ENCODE data around the gene COMMD3. TPM values are rescaled to one million over a fixed set of nuclear protein-coding genes. Genes with fewer than 3 reads are reported as not detected.

The COMMD3 gene
- total RNA-seq: 10 to 100 TPM; 67.7 to 86.3 (median 81.2) TPM
- polyA plus RNA-seq: 95.9 TPM
- long read RNA-seq, donor 1, transcript COMMD3-201 (8 exons, 1,342 nt): major isoform, 43 of 49 reads
- long read RNA-seq, donor 1, partial matches to known transcripts: 2 of 49 reads
- long read RNA-seq, donor 1, other reads (novel, unspliced or antisense): 3 of 49 reads
- long read RNA-seq, donor 2, transcript COMMD3-201 (8 exons, 1,342 nt): major isoform, 34 of 37 reads
- long read RNA-seq, donor 2, partial matches to known transcripts: 0 of 37 reads
- long read RNA-seq, donor 2, other reads (novel, unspliced or antisense): 1 of 37 reads
- long read RNA-seq, donor 3, transcript COMMD3-206 (4 exons, 1,344 nt): minor isoform, 6 of 65 reads
- long read RNA-seq, donor 3, transcript COMMD3-201 (8 exons, 1,342 nt): major isoform, 46 of 65 reads
- long read RNA-seq, donor 3, partial matches to known transcripts: 2 of 65 reads
- long read RNA-seq, donor 3, other reads (novel, unspliced or antisense): 7 of 65 reads
- long read RNA-seq, donor 4, transcript COMMD3-201 (8 exons, 1,342 nt): major isoform, 30 of 34 reads
- long read RNA-seq, donor 4, partial matches to known transcripts: 0 of 34 reads
- long read RNA-seq, donor 4, other reads (novel, unspliced or antisense): 2 of 34 reads

DNA sequence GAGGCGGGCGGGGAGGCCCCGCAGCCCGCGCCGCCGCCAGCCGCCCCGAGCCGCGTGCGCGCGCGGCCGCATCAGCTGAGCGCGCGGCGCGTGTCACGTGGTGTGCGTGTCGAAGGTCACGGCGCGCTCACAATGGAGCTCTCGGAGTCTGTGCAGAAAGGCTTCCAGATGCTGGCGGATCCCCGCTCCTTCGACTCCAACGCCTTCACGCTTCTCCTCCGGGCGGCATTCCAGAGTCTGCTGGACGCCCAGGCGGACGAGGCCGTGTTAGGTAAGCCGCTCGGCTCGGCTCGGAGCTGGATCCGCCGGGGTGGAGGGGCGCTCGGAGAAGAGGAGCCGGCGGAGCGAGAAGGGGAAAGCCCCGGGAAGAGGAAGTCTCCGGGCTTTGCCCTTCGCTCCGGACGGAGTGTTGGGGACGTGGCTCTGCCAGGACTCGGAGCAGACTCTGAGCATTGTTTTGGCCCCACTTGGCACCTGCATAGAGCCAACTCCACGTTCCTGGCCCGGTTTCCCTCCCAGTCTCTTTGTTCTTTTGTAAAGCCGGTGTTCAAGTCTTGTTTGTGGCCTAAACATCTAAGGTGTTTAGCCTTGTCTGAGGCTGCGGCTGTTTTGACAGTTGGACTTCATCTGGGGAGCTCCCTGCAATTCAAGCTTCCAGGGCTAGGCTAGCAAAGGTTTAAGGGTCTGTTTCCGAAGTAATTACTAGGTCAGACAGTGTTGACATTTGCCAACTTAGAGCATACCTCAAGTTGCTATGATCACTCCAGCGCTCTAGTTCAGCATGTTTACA is at the start of gene COMMD3:
Gene COMMD3, plus strand, starts transcription at position 103 of the 790 bp plus-strand sequence. Its CDS starts 30 bp downstream, at position 133.
- peaks cover 3% of the 10 kb centered on the region for H3K4me1 ChIP-seq (ENCODE audit: control insufficient read depth, insufficient read depth, low read length)
- DNase-seq (peak; percentile 90 to 97 (median 95)), ATAC-seq (peak; percentile 93)
- no peaks in the 10 kb centered on the region for H3K27me3 ChIP-seq (ENCODE audit: control insufficient read depth, insufficient read depth)
- H3K4me3 ChIP-seq (ENCODE audit: low read length): peak within 1 kb of the TSS; percentile 89
- intact Hi-C loops (cut with DNase I): loop anchor here (5.0 to 10.0 kb wide), 5 partner anchors 62 to 92 kb away; no protein-coding TSS in a partner anchor
- peak within 1 kb of the TSS; percentile 96 for H3K27ac ChIP-seq (ENCODE audit: low read length)
- under 1% methylated on average over 63 of the region's 63 CpGs for WGBS
- no peaks in the 10 kb centered on the region for H3K9me3 ChIP-seq (ENCODE audit: control insufficient read depth, low read length)

DNA sequence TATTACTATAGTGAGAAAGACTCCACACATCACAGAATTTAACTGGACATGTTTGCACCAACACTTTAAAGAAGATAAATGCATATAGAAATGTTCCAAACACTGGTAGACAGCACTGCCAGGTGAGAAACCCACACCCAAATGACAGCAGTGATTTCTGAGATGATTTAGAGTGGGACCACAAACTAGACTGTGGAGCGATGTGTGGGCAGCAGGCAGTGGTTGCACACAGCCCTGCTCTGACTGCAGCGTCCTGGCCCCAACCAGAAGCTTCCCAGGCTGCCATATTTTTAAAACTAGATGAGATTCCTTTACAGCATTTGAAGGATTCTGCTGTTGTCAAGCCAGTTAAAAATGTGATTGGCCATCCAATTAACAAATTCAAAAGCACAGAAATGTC is 47.7 kb upstream of the COMMD3 start:
- intact Hi-C loops (cut with DNase I): no loop called here
- H3K27me3 ChIP-seq (ENCODE audit: control insufficient read depth, insufficient read depth): no peaks in the 10 kb centered on the region
- WGBS: 84% methylated on average over 2 of the region's 2 CpGs
- no peak overlapping the region for H3K4me3 ChIP-seq (ENCODE audit: low read length)
- H3K27ac ChIP-seq (ENCODE audit: low read length): no peak overlapping the region
- no peak for ATAC-seq
- H3K4me1 ChIP-seq (ENCODE audit: control insufficient read depth, insufficient read depth, low read length): no peaks in the 10 kb centered on the region
- no peak for DNase-seq
- H3K9me3 ChIP-seq (ENCODE audit: control insufficient read depth, low read length): no peaks in the 10 kb centered on the region

GRCh38 chr10:22271786-22272185 is 44.4 kb upstream of the COMMD3 start:
- H3K27ac ChIP-seq (ENCODE audit: low read length): no peak overlapping the region
- H3K9me3 ChIP-seq (ENCODE audit: control insufficient read depth, low read length): no peaks in the 10 kb centered on the region
- H3K4me1 ChIP-seq (ENCODE audit: control insufficient read depth, insufficient read depth, low read length): no peaks in the 10 kb centered on the region
- DNase-seq: no peak
- H3K27me3 ChIP-seq (ENCODE audit: control insufficient read depth, insufficient read depth): no peaks in the 10 kb centered on the region
- no peak for ATAC-seq
- intact Hi-C loops (cut with DNase I): no loop called here
- WGBS: 91% methylated on average over 6 of the region's 6 CpGs
- H3K4me3 ChIP-seq (ENCODE audit: low read length): no peak overlapping the region

DNA sequence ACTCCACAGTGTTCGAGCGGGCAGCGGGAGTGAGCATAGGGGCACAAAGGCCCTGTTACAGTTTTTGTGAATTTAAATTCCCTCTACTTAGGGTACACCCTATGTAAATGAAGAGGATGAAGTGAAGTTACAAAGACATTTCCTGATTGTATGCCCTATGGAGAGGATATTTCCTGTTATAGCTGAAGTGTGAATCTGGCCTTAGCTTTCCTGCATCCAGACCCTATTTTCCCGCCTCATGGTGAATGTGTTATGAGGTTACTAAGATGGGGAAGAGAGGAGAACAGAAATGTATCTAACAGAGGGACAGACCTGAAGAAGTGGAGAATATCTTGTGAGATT is 37.8 kb upstream of the COMMD3 start:
- no peak for DNase-seq
- no peak overlapping the region for H3K4me3 ChIP-seq (ENCODE audit: low read length)
- no peak overlapping the region for H3K27ac ChIP-seq (ENCODE audit: low read length)
- no peaks in the 10 kb centered on the region for H3K4me1 ChIP-seq (ENCODE audit: control insufficient read depth, insufficient read depth, low read length)
- intact Hi-C loops (cut with DNase I): no loop called here
- ATAC-seq: no peak
- H3K9me3 ChIP-seq (ENCODE audit: control insufficient read depth, low read length): no peaks in the 10 kb centered on the region
- 96% methylated on average over 4 of the region's 4 CpGs for WGBS
- H3K27me3 ChIP-seq (ENCODE audit: control insufficient read depth, insufficient read depth): no peaks in the 10 kb centered on the region

DNA sequence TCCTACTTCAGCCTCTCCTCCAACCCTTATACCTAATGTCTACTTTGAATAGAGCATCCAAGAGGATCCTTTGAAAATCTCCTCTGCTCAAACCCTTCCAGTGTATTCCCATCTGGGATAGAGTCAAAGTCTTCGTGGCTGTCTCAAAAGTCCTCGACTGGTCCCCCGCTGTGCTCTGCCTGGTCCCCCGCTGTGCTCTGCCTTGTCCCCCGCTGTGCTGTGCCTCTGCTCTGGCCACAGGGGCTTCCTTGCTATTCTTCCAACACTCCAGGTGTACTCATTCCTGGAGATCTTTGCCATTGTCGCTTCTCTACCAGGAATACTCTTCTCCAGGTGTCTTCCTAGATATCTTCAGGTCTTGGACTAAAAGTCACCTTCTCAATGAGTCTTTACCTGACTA is 36.1 kb upstream of the COMMD3 start:
- ATAC-seq (no peak), DNase-seq (no peak)
- Histone ChIP-seq H3K4me3 (ENCODE audit: low read length) (no peak overlapping the region), H3K27ac (ENCODE audit: low read length) (no peak overlapping the region), H3K4me1 (ENCODE audit: control insufficient read depth, insufficient read depth, low read length) (no peaks in the 10 kb centered on the region), H3K9me3 (ENCODE audit: control insufficient read depth, low read length) (no peaks in the 10 kb centered on the region), H3K27me3 (ENCODE audit: control insufficient read depth, insufficient read depth) (no peaks in the 10 kb centered on the region)
- WGBS: 36% methylated on average over 6 of the region's 6 CpGs
- intact Hi-C loops (cut with DNase I): no loop called here

DNA sequence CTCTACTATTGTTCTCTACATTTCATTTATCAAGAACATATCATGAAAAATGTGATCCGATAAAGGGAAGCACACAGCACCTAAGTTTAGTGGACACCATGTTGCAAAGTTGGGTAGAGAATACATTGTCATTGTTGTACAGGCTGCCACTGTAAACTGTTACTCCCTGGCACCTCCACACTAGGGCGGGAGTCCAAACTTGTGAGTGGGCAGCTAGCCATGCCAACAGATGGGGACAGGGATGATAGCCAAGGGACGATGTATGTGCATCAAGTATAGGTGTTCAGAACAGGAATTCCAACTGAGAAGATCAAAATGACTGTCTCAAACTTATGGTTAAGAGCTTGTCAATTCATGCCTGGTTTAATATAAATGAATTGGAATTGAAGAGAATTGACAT is 31.1 kb upstream of the COMMD3 start:
- ATAC-seq: no peak
- Histone ChIP-seq H3K27ac (ENCODE audit: low read length) (no peak overlapping the region), H3K27me3 (ENCODE audit: control insufficient read depth, insufficient read depth) (no peaks in the 10 kb centered on the region), H3K9me3 (ENCODE audit: control insufficient read depth, low read length) (no peaks in the 10 kb centered on the region), H3K4me1 (ENCODE audit: control insufficient read depth, insufficient read depth, low read length) (no peaks in the 10 kb centered on the region), H3K4me3 (ENCODE audit: low read length) (no peak overlapping the region)
- intact Hi-C loops (cut with DNase I): no loop called here
- DNase-seq: no peak
- WGBS: 64% methylated on average over 3 of the region's 3 CpGs

- Histone ChIP-seq H3K9me3 (ENCODE audit: control insufficient read depth, low read length) (no peaks in the 10 kb centered on the region), H3K27me3 (ENCODE audit: control insufficient read depth, insufficient read depth) (peaks cover under 1% of the 10 kb centered on the region), H3K4me3 (ENCODE audit: low read length) (no peak overlapping the region), H3K4me1 (ENCODE audit: control insufficient read depth, insufficient read depth, low read length) (no peaks in the 10 kb centered on the region), H3K27ac (ENCODE audit: low read length) (no peak overlapping the region)
- WGBS: 86% methylated on average over 3 of the region's 3 CpGs
- no peak for DNase-seq
- intact Hi-C loops (cut with DNase I): no loop called here
- no peak for ATAC-seq
Measured at GRCh38 chr10:22293747-22294404, 22.3 kb upstream of the COMMD3 start.

DNA sequence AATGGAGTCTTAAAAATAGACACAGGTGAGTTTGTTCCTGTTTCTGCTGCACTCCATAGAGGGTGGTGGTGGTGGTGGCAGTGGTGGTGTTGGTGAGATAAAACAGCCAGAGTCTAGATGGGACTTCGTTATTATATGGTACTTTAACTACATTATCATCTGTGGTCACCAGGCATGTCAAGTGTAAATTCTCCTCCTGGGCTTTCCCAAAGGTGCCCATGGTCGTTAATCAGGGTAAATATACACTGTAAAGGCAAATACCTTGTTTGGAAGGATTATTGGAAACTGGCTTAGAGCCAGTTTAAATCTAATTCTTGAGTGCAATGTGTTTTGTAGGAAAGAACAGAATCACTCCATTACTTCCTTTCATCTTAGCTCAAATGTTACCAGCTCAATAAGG is 21.5 kb upstream of the COMMD3 start:
- no peak for ATAC-seq
- H3K27me3 ChIP-seq (ENCODE audit: control insufficient read depth, insufficient read depth): peaks cover 3% of the 10 kb centered on the region
- DNase-seq: no peak
- H3K27ac ChIP-seq (ENCODE audit: low read length): no peak overlapping the region
- no peak overlapping the region for H3K4me3 ChIP-seq (ENCODE audit: low read length)
- WGBS: 40% methylated on average over 2 of the region's 2 CpGs
- intact Hi-C loops (cut with DNase I): no loop called here
- no peaks in the 10 kb centered on the region for H3K4me1 ChIP-seq (ENCODE audit: control insufficient read depth, insufficient read depth, low read length)
- H3K9me3 ChIP-seq (ENCODE audit: control insufficient read depth, low read length): no peaks in the 10 kb centered on the region

DNA sequence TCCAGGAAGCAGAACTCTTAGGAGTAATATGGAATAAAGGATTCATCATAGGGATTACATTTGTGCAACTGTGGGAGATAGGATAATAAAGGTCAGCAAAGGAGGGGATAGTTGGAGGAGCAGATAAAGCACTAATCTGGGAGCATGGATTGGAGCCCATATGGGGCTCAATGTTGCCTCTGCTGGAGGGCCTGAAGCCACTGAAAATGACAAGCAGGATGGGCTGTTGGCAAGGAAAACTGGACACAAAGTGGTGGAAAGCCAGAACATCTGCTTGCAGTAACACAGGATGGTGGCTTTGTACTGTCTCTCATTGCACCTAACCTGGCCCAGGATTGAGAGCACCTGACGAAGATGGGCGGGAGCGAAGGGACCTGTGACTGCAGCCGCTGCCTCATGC is 15.0 kb upstream of the COMMD3 start:
- no peaks in the 10 kb centered on the region for H3K4me1 ChIP-seq (ENCODE audit: control insufficient read depth, insufficient read depth, low read length)
- DNase-seq (no peak), ATAC-seq (no peak)
- intact Hi-C loops (cut with DNase I): no loop called here
- 97% methylated on average over 4 of the region's 4 CpGs for WGBS
- peaks cover 3% of the 10 kb centered on the region for H3K27me3 ChIP-seq (ENCODE audit: control insufficient read depth, insufficient read depth)
- no peak overlapping the region for H3K27ac ChIP-seq (ENCODE audit: low read length)
- H3K9me3 ChIP-seq (ENCODE audit: control insufficient read depth, low read length): no peaks in the 10 kb centered on the region
- no peak overlapping the region for H3K4me3 ChIP-seq (ENCODE audit: low read length)

- no peaks in the 10 kb centered on the region for H3K9me3 ChIP-seq (ENCODE audit: control insufficient read depth, low read length)
- ATAC-seq (no peak), DNase-seq (no peak)
- no peak overlapping the region for H3K4me3 ChIP-seq (ENCODE audit: low read length)
- intact Hi-C loops (cut with DNase I): no loop called here
- WGBS: 94% methylated on average over 3 of the region's 3 CpGs
- no peak overlapping the region for H3K27ac ChIP-seq (ENCODE audit: low read length)
- H3K27me3 ChIP-seq (ENCODE audit: control insufficient read depth, insufficient read depth): peaks cover 3% of the 10 kb centered on the region
- no peaks in the 10 kb centered on the region for H3K4me1 ChIP-seq (ENCODE audit: control insufficient read depth, insufficient read depth, low read length)
Measured at GRCh38 chr10:22303461-22303860, 12.7 kb upstream of the COMMD3 start.

- DNase-seq (no peak), ATAC-seq (no peak)
- no peaks in the 10 kb centered on the region for H3K27me3 ChIP-seq (ENCODE audit: control insufficient read depth, insufficient read depth)
- intact Hi-C loops (cut with DNase I): no loop called here
- no peak overlapping the region for H3K27ac ChIP-seq (ENCODE audit: low read length)
- no peaks in the 10 kb centered on the region for H3K9me3 ChIP-seq (ENCODE audit: control insufficient read depth, low read length)
- no peaks in the 10 kb centered on the region for H3K4me1 ChIP-seq (ENCODE audit: control insufficient read depth, insufficient read depth, low read length)
- 78% methylated on average over 2 of the region's 2 CpGs for WGBS
- no peak overlapping the region for H3K4me3 ChIP-seq (ENCODE audit: low read length)
Measured at GRCh38 chr10:22305721-22306120, 10.5 kb upstream of the COMMD3 start.

Data from right cardiac atrium (tissue), 5 donors.